ENCODE measurements around the gene TMEM74B.

TMEM74B gene

DNA sequence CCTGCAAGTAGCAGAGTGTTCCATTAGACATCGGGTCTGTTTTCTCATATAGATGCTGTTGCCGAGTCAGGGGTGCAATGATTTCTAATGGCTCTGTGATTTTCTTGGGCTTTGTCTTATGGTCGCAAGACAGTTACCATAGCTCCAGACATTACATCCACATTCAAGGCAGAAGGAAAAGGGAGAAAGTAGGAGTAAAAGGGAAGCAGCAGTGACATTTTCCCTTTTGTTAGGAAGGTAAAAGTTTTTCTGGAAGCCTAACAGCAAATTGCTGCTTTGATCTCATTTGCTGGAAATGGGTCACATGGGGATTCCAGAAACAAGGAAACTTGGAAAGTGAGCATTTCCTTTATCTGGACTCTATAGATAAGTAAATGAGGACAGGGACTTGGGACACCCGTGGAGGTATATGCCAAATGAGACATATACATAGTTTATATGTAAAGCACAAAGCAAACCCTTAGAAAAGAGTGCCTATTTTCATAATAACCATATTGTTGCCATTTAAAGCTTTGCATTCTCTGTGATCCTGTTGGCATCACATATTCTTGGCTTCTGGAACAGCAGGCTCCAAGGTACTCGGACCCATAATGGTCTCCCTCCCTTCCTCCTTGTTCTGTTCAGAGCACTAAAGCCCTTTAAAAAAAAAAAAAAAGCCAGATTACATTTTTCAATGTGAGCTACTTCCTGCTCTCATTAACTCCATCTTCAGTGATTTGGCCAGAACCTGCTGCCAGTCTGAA, 18.2 kb upstream of the TMEM74B start, which contains the start of gene C20orf202:
Gene C20orf202 (plus strand): TSS at position 693 of the 743 bp plus-strand sequence. CDS start 132 bp downstream, outside the sequence.
- H3K14ac ChIP-seq (ENCODE audit: low read length) = no peak within 1 kb of the TSS
- no peak within 1 kb of the TSS for H4K8ac ChIP-seq (ENCODE audit: low read depth, low read length)
- no peak within 1 kb of the TSS for H3K23ac ChIP-seq (ENCODE audit: low read length)
- H3K18ac ChIP-seq (ENCODE audit: low read length) = no peak within 1 kb of the TSS
- DNase-seq = no peak
- H4K91ac ChIP-seq (ENCODE audit: low read depth, low read length) = no peak within 1 kb of the TSS
- H2AFZ ChIP-seq (ENCODE audit: insufficient read depth, low read length, poor library complexity) = no peak within 1 kb of the TSS
- H3K9ac ChIP-seq (ENCODE audit: low read length) = no peak within 1 kb of the TSS
- H3K27me3 ChIP-seq (ENCODE audit: insufficient read depth, low read length) = no peaks in the 10 kb centered on the region
- H2AK5ac ChIP-seq (ENCODE audit: low read length) = no peak within 1 kb of the TSS
- no peaks in the 10 kb centered on the region for H3K79me2 ChIP-seq (ENCODE audit: control insufficient read depth, insufficient read depth, low read length, poor library complexity)
- no peak within 1 kb of the TSS for H3K4me2 ChIP-seq (ENCODE audit: low read length)
- no peaks in the 10 kb centered on the region for H3K4me1 ChIP-seq (ENCODE audit: control insufficient read depth in 1 of 2, insufficient read depth in 2 of 2, low read length in 2 of 2)
- no peak within 1 kb of the TSS for H2BK12ac ChIP-seq (ENCODE audit: low read length)
- H3K36me3 ChIP-seq (ENCODE audit: control insufficient read depth in 1 of 2, insufficient read depth in 2 of 2, low read length in 2 of 2) = no peaks in the 10 kb centered on the region
- WGBS (ENCODE audit: extremely low coverage, insufficient coverage, insufficient read length) = no CpG with 5 or more reads among the region's 5 CpGs
- H3K9me3 ChIP-seq (ENCODE audit: insufficient read depth, low read depth, low read length) = no peaks in the 10 kb centered on the region
- H2BK120ac ChIP-seq (ENCODE audit: insufficient read depth, low read length, poor library complexity) = no peak within 1 kb of the TSS
- no peak within 1 kb of the TSS for H3K27ac ChIP-seq (ENCODE audit: low read depth, low read length)
- H4K12ac ChIP-seq (ENCODE audit: low read depth, low read length) = no peak within 1 kb of the TSS
- no peak within 1 kb of the TSS for H3K4me3 ChIP-seq (ENCODE audit: low read depth, low read length)
- H3K79me1 ChIP-seq (ENCODE audit: low read length) = no peaks in the 10 kb centered on the region
- no peak within 1 kb of the TSS for H2BK5ac ChIP-seq (ENCODE audit: low read depth, low read length, poor library complexity)
- H3K4ac ChIP-seq (ENCODE audit: low read depth, low read length) = no peak within 1 kb of the TSS

DNA sequence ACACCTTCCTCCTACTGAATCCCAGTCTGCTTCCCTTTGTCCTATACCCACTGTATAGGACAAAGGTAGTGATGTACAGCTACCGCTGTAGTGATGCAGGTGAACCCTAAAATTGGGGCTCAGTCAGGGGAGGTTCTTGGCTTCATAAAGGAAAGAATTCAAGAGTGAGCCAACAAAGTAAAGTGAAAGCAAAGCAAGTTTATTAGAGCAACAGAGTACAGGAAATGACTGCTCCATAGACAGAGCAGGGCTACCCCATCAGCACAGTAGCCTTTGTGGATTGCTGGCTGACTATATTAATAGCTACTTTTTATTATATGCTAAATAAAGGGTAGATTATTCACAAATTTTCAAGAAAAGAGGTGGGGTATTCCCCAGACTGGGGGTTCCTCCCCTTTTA, 15.2 kb upstream of the TMEM74B start:
- no peak overlapping the region for H3K4ac ChIP-seq (ENCODE audit: low read depth, low read length)
- H3K4me2 ChIP-seq (ENCODE audit: low read length) = no peak overlapping the region
- H4K91ac ChIP-seq (ENCODE audit: low read depth, low read length) = no peak overlapping the region
- no peak overlapping the region for H3K9ac ChIP-seq (ENCODE audit: low read length)
- H2AK5ac ChIP-seq (ENCODE audit: low read length) = no peak overlapping the region
- no peak overlapping the region for H3K23ac ChIP-seq (ENCODE audit: low read length)
- H4K8ac ChIP-seq (ENCODE audit: low read depth, low read length) = no peak overlapping the region
- H3K9me3 ChIP-seq (ENCODE audit: insufficient read depth, low read depth, low read length) = no peaks in the 10 kb centered on the region
- no peak overlapping the region for H2AFZ ChIP-seq (ENCODE audit: insufficient read depth, low read length, poor library complexity)
- no peaks in the 10 kb centered on the region for H3K27me3 ChIP-seq (ENCODE audit: insufficient read depth, low read length)
- H3K27ac ChIP-seq (ENCODE audit: low read depth, low read length) = no peak overlapping the region
- no peaks in the 10 kb centered on the region for H3K79me2 ChIP-seq (ENCODE audit: control insufficient read depth, insufficient read depth, low read length, poor library complexity)
- no peak overlapping the region for H4K12ac ChIP-seq (ENCODE audit: low read depth, low read length)
- no peak overlapping the region for H3K4me3 ChIP-seq (ENCODE audit: low read depth, low read length)
- no peak overlapping the region for H2BK120ac ChIP-seq (ENCODE audit: insufficient read depth, low read length, poor library complexity)
- H3K36me3 ChIP-seq (ENCODE audit: control insufficient read depth in 1 of 2, insufficient read depth in 2 of 2, low read length in 2 of 2) = no peaks in the 10 kb centered on the region
- no peak overlapping the region for H2BK5ac ChIP-seq (ENCODE audit: low read depth, low read length, poor library complexity)
- H3K4me1 ChIP-seq (ENCODE audit: control insufficient read depth in 1 of 2, insufficient read depth in 2 of 2, low read length in 2 of 2) = no peaks in the 10 kb centered on the region
- no peaks in the 10 kb centered on the region for H3K79me1 ChIP-seq (ENCODE audit: low read length)
- no peak for DNase-seq
- no peak overlapping the region for H3K18ac ChIP-seq (ENCODE audit: low read length)
- no CpG with 5 or more reads among the region's 1 CpG for WGBS (ENCODE audit: extremely low coverage, insufficient coverage, insufficient read length)
- H2BK12ac ChIP-seq (ENCODE audit: low read length) = no peak overlapping the region
- H3K14ac ChIP-seq (ENCODE audit: low read length) = no peak overlapping the region

- Histone ChIP-seq H4K12ac (ENCODE audit: low read depth, low read length) (no peak overlapping the region), H3K14ac (ENCODE audit: low read length) (no peak overlapping the region), H3K36me3 (ENCODE audit: control insufficient read depth in 1 of 2, insufficient read depth in 2 of 2, low read length in 2 of 2) (no peaks in the 10 kb centered on the region), H3K79me2 (ENCODE audit: control insufficient read depth, insufficient read depth, low read length, poor library complexity) (no peaks in the 10 kb centered on the region), H2BK12ac (ENCODE audit: low read length) (no peak overlapping the region), H2AFZ (ENCODE audit: insufficient read depth, low read length, poor library complexity) (no peak overlapping the region), H3K9me3 (ENCODE audit: insufficient read depth, low read depth, low read length) (no peaks in the 10 kb centered on the region), H3K79me1 (ENCODE audit: low read length) (no peaks in the 10 kb centered on the region), H3K23ac (ENCODE audit: low read length) (no peak overlapping the region), H2AK5ac (ENCODE audit: low read length) (no peak overlapping the region), H3K4me2 (ENCODE audit: low read length) (no peak overlapping the region), H3K18ac (ENCODE audit: low read length) (no peak overlapping the region), H3K4me3 (ENCODE audit: low read depth, low read length) (no peak overlapping the region), H4K91ac (ENCODE audit: low read depth, low read length) (no peak overlapping the region), H3K9ac (ENCODE audit: low read length) (no peak overlapping the region), H3K27me3 (ENCODE audit: insufficient read depth, low read length) (no peaks in the 10 kb centered on the region), H2BK120ac (ENCODE audit: insufficient read depth, low read length, poor library complexity) (no peak overlapping the region), H3K27ac (ENCODE audit: low read depth, low read length) (no peak overlapping the region), H4K8ac (ENCODE audit: low read depth, low read length) (no peak overlapping the region), H3K4me1 (ENCODE audit: control insufficient read depth in 1 of 2, insufficient read depth in 2 of 2, low read length in 2 of 2) (no peaks in the 10 kb centered on the region), H3K4ac (ENCODE audit: low read depth, low read length) (no peak overlapping the region), H2BK5ac (ENCODE audit: low read depth, low read length, poor library complexity) (no peak overlapping the region)
- WGBS (ENCODE audit: extremely low coverage, insufficient coverage, insufficient read length) = no CpG with 5 or more reads among the region's 7 CpGs
- DNase-seq = no peak
These were observed 14.6 kb upstream of the TMEM74B start for GRCh38 chr20:1199212-1199873.

DNA sequence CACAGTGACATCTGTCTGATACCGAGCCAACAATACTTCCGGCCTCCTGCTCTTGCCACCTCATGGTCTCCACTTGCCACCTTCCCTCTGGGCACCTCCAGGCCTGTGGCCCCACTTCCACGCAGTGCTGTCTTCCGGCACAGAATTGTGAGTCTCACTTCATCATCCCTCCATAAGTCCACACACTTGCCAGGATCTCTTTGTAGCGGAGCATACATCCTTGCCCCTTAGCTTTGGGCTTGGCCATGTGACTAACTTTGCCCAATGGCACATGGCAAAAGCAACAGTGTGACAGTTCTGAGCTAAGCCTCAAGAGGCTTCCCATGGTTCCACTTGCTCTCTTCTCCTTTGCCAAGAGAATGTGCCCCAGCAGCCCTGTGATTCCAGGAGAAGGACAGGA, 14.0 kb upstream of the TMEM74B start:
- Histone ChIP-seq H3K4me1 (ENCODE audit: control insufficient read depth in 1 of 2, insufficient read depth in 2 of 2, low read length in 2 of 2) (no peaks in the 10 kb centered on the region), H3K4ac (ENCODE audit: low read depth, low read length) (no peak overlapping the region), H3K27ac (ENCODE audit: low read depth, low read length) (no peak overlapping the region), H4K12ac (ENCODE audit: low read depth, low read length) (no peak overlapping the region), H3K79me2 (ENCODE audit: control insufficient read depth, insufficient read depth, low read length, poor library complexity) (no peaks in the 10 kb centered on the region), H3K14ac (ENCODE audit: low read length) (no peak overlapping the region), H2AK5ac (ENCODE audit: low read length) (no peak overlapping the region), H2BK5ac (ENCODE audit: low read depth, low read length, poor library complexity) (no peak overlapping the region), H2BK120ac (ENCODE audit: insufficient read depth, low read length, poor library complexity) (no peak overlapping the region), H3K36me3 (ENCODE audit: control insufficient read depth in 1 of 2, insufficient read depth in 2 of 2, low read length in 2 of 2) (no peaks in the 10 kb centered on the region), H3K9ac (ENCODE audit: low read length) (no peak overlapping the region), H3K79me1 (ENCODE audit: low read length) (no peaks in the 10 kb centered on the region), H2BK12ac (ENCODE audit: low read length) (no peak overlapping the region), H3K4me3 (ENCODE audit: low read depth, low read length) (no peak overlapping the region), H4K91ac (ENCODE audit: low read depth, low read length) (no peak overlapping the region), H2AFZ (ENCODE audit: insufficient read depth, low read length, poor library complexity) (no peak overlapping the region), H4K8ac (ENCODE audit: low read depth, low read length) (no peak overlapping the region), H3K4me2 (ENCODE audit: low read length) (no peak overlapping the region), H3K23ac (ENCODE audit: low read length) (no peak overlapping the region), H3K18ac (ENCODE audit: low read length) (no peak overlapping the region), H3K9me3 (ENCODE audit: insufficient read depth, low read depth, low read length) (no peaks in the 10 kb centered on the region), H3K27me3 (ENCODE audit: insufficient read depth, low read length) (no peaks in the 10 kb centered on the region)
- no peak for DNase-seq
- WGBS (ENCODE audit: extremely low coverage, insufficient coverage, insufficient read length) = no CpG with 5 or more reads among the region's 5 CpGs

Measured in trophoblast cell (in vitro differentiated cells and primary cell).